ENCODE results near the gene CLK1. TPM values are rescaled to one million over a fixed set of nuclear protein-coding genes. Genes with fewer than 3 reads are reported as not detected.

Gene CLK1
- total RNA-seq, 1 experiment from 2014 or later = 57.0 TPM

DNA sequence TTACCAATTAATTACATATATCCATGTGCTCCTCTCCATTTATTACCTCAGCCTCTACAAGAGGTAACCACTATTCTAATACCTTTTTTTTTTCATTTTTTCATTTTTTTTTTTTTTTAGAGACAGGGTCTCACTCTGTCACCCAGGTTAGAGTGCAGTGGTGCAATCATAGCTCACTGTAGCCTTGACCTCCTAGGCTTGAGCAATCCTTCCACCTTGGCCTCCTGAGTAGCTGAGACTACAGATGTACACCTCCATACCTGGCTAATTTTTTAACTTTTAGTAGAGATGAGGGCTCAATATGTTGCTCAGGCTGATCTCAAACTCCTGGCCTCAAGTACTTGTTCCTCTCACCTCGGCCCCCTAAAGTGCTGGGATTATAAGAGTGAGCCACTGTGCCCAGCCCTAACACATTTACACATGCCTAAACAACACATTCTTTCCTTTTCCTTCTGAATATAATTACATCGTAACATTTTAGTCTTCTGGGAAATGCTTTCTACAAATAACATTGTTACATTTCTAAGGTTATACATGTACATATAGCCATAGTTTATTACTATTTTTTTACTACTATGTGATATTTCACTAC is 13.9 kb upstream of the CLK1 start:
- H3K27me3 ChIP-seq (ENCODE audit: insufficient read depth, low read depth) = no peaks in the 10 kb centered on the region
- POLR2A ChIA-PET (ENCODE audit: unreplicated experiment) = interaction anchor here (0.7 kb wide), 1 partner anchor 14 kb away, joined by 3 read pairs; no protein-coding TSS in a partner anchor
- BruUV-seq (replicated peaks) = no TSS peak
- no peak overlapping the region for H3K4me3 ChIP-seq
- H4K20me1 ChIP-seq (ENCODE audit: insufficient read depth) = no peaks in the 10 kb centered on the region
- no peak overlapping the region for H3K4me2 ChIP-seq
- DNase-seq = no peak
- H3K4me1 ChIP-seq (replicated peaks; ENCODE audit: insufficient read depth) = no peaks in the 10 kb centered on the region
- H3K36me3 ChIP-seq (ENCODE audit: low read depth) = peaks cover 48% of the 10 kb centered on the region; the same call in 1 of the 2 replicates
- CTCF ChIA-PET = no interaction called here
- TF ChIP-seq CTCF (conservative IDR thresholded peaks at IDR 0.05) = no peak
- TF ChIP-seq EZH2 (IDR thresholded peaks at IDR 0.05; ENCODE audit: low read depth) = no peak
- H3K79me2 ChIP-seq (ENCODE audit: low read depth) = no peaks in the 10 kb centered on the region
- H3F3A ChIP-seq (ENCODE audit: insufficient read depth, low read depth) = no peaks in the 10 kb centered on the region; the same call in 1 of the 2 replicates
- H3K27ac ChIP-seq = no peak overlapping the region
- H3K9me2 ChIP-seq (ENCODE audit: insufficient read depth) = no peaks in the 10 kb centered on the region
- H2AFZ ChIP-seq = no peak overlapping the region
- intact Hi-C loops (cut with micrococcal nuclease; ENCODE audit: unreplicated experiment) = no loop called here
- H3K9me3 ChIP-seq (ENCODE audit: insufficient read depth, low read depth) = no peaks in the 10 kb centered on the region

DNA sequence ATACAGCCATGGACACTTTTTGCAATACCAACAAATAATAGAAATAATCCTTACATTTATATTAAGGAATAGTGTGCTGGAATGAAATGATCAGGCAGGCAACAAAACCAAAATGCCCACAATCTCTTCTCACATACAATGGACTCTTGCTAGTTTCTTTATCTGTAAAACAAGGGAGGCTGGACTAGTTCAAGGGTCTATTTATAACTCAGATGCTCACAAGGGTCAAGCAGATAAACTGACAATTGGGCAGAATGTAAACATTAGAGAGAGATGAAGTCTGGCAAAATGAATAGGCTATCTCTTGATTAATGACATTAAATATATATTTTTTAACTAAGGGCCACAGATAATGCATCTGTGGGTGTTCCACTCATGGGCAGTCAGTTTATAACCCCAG is 13.0 kb upstream of the CLK1 start:
- no peak for DNase-seq
- CTCF ChIA-PET = no interaction called here
- intact Hi-C loops (cut with micrococcal nuclease; ENCODE audit: unreplicated experiment) = no loop called here

GRCh38 chr2:200873560-200873959 is 9.1 kb upstream of the CLK1 start:
- H3K79me2 ChIP-seq (ENCODE audit: low read depth) = no peaks in the 10 kb centered on the region
- ChIA-PET POLR2A (ENCODE audit: unreplicated experiment) (no interaction called here), CTCF (interaction anchor here (0.7 kb wide), 1 partner anchor 804 kb away, joined by 9 read pairs; no protein-coding TSS in a partner anchor)
- no peaks in the 10 kb centered on the region for H3K4me1 ChIP-seq (replicated peaks; ENCODE audit: insufficient read depth)
- no peak overlapping the region for H3K27ac ChIP-seq
- no peaks in the 10 kb centered on the region for H3K9me2 ChIP-seq (ENCODE audit: insufficient read depth)
- no peak for DNase-seq
- H3F3A ChIP-seq (ENCODE audit: insufficient read depth, low read depth) = no peaks in the 10 kb centered on the region; the same call in 1 of the 2 replicates
- peaks cover 36% of the 10 kb centered on the region; the same call in 1 of the 2 replicates for H3K36me3 ChIP-seq (ENCODE audit: low read depth)
- no peak overlapping the region for H3K4me2 ChIP-seq
- TF ChIP-seq EZH2 (IDR thresholded peaks at IDR 0.05; ENCODE audit: low read depth) (no peak), CTCF (conservative IDR thresholded peaks at IDR 0.05) (no peak)
- H3K9me3 ChIP-seq (ENCODE audit: insufficient read depth, low read depth) = no peaks in the 10 kb centered on the region
- BruUV-seq (replicated peaks) = no TSS peak
- H3K4me3 ChIP-seq = no peak overlapping the region
- no peaks in the 10 kb centered on the region for H4K20me1 ChIP-seq (ENCODE audit: insufficient read depth)
- no peaks in the 10 kb centered on the region for H3K27me3 ChIP-seq (ENCODE audit: insufficient read depth, low read depth)
- H2AFZ ChIP-seq = no peak overlapping the region
- intact Hi-C loops (cut with micrococcal nuclease; ENCODE audit: unreplicated experiment) = no loop called here

More for the DNA sequence above, 13.0 kb upstream of the CLK1 start:
- no peaks in the 10 kb centered on the region for H3K9me3 ChIP-seq (ENCODE audit: insufficient read depth, low read depth)
- no peaks in the 10 kb centered on the region for H3K4me1 ChIP-seq (replicated peaks; ENCODE audit: insufficient read depth)
- POLR2A ChIA-PET (ENCODE audit: unreplicated experiment) = interaction anchor here (0.7 kb wide), 1 partner anchor 14 kb away, joined by 3 read pairs; no protein-coding TSS in a partner anchor
- H3K27me3 ChIP-seq (ENCODE audit: insufficient read depth, low read depth) = no peaks in the 10 kb centered on the region
- H4K20me1 ChIP-seq (ENCODE audit: insufficient read depth) = no peaks in the 10 kb centered on the region
- H3K36me3 ChIP-seq (ENCODE audit: low read depth) = peaks cover 49% of the 10 kb centered on the region; the same call in 1 of the 2 replicates
- H3K4me2 ChIP-seq = no peak overlapping the region
- no peaks in the 10 kb centered on the region; the same call in 1 of the 2 replicates for H3F3A ChIP-seq (ENCODE audit: insufficient read depth, low read depth)
- no peaks in the 10 kb centered on the region for H3K79me2 ChIP-seq (ENCODE audit: low read depth)
- no peak for TF ChIP-seq CTCF (conservative IDR thresholded peaks at IDR 0.05)
- TF ChIP-seq EZH2 (IDR thresholded peaks at IDR 0.05; ENCODE audit: low read depth) = no peak
- H3K4me3 ChIP-seq = no peak overlapping the region
- H3K27ac ChIP-seq = no peak overlapping the region
- H2AFZ ChIP-seq = no peak overlapping the region
- no peaks in the 10 kb centered on the region for H3K9me2 ChIP-seq (ENCODE audit: insufficient read depth)
- BruUV-seq (replicated peaks) = no TSS peak

All from PC-9 (cell line).